GM23338 (cell line): ENCODE results near the gene PPM1L. TPM values are rescaled to one million over a fixed set of nuclear protein-coding genes. Genes with fewer than 3 reads are reported as not detected.

ENCODE experiments used
- ATAC-seq: fragments of 200-7000 bp; cut with Tn5 transposase; 3 replicates; pipeline ENCODE4 v1.9.1; 2020
- DNase-seq: peaks from one replicate; pipeline ENCODE4 v3.0.0-alpha.2; 2015; ENCODE audit warnings: low spot score
- H2AFZ ChIP-seq: fragments of 200-600 bp; sonication (generic); 2 replicates; pipeline ENCODE4 v1.8.0; 2016; ENCODE audit warnings: antibody characterized with exemption, mild to moderate bottlenecking, moderate library complexity
- H3F3A ChIP-seq: fragments of 200-600 bp; sonication (generic); replicated peaks from 2 replicates; pipeline ENCODE4 v1.8.0; 2017; ENCODE audit warnings: antibody characterized with exemption, mixed run types, low read depth
- H3K27ac ChIP-seq: fragments of 200-600 bp; sonication (generic); 2 replicates; pipeline ENCODE4 v1.6.1; 2016; ENCODE audit warnings: low read depth
- H3K27me3 ChIP-seq: fragments of 200-600 bp; sonication (generic); 2 replicates; pipeline ENCODE4 v1.8.0; 2016; ENCODE audit warnings: mild to moderate bottlenecking, mixed run types, moderate library complexity; ENCODE audit not compliant: insufficient read depth
- H3K36me3 ChIP-seq: fragments of 200-600 bp; sonication (generic); 2 replicates; pipeline ENCODE4 v1.8.0; 2016; ENCODE audit warnings: mild to moderate bottlenecking; ENCODE audit not compliant: insufficient read depth
- H3K4me1 ChIP-seq: fragments of 200-600 bp; sonication (generic); 2 replicates; pipeline ENCODE4 v1.8.0; 2016; ENCODE audit warnings: mild to moderate bottlenecking, moderate library complexity; ENCODE audit not compliant: insufficient read depth
- H3K4me2 ChIP-seq: fragments of 200-600 bp; sonication (generic); 2 replicates; pipeline ENCODE4 v1.7.1; 2017; ENCODE audit warnings: mixed run types
- H3K4me3 ChIP-seq: fragments of 200-600 bp; sonication (generic); 2 replicates; pipeline ENCODE4 v1.6.1; 2016; ENCODE audit warnings: mixed run types
- H3K79me2 ChIP-seq: fragments of 200-600 bp; sonication (generic); replicated peaks from 2 replicates; pipeline ENCODE4 v1.8.0; 2017; ENCODE audit warnings: mild to moderate bottlenecking; ENCODE audit not compliant: insufficient read depth
- H3K9me2 ChIP-seq: fragments of 200-600 bp; sonication (generic); 2 replicates; pipeline ENCODE4 v1.8.0; 2017; ENCODE audit not compliant: insufficient read depth
- H4K20me1 ChIP-seq: fragments of 200-600 bp; sonication (generic); replicated peaks from 2 replicates; pipeline ENCODE4 v1.8.0; 2017; ENCODE audit warnings: mild to moderate bottlenecking; ENCODE audit not compliant: insufficient read depth
- H3K27ac Mint-ChIP-seq: 2 replicates; pipeline ENCODE4 v1.8.0; 2020; ENCODE audit warnings: inconsistent platforms, mild to moderate bottlenecking, moderate library complexity, mixed read lengths
- H3K27me3 Mint-ChIP-seq: 3 replicates; pipeline ENCODE4 v1.8.0; 2022; ENCODE audit warnings: low read depth, mild to moderate bottlenecking, moderate library complexity, mixed read lengths, inconsistent platforms; ENCODE audit not compliant: insufficient read depth, poor library complexity
- H3K36me3 Mint-ChIP-seq: 3 replicates; pipeline ENCODE4 v1.8.0; 2021; ENCODE audit warnings: low read depth, mild to moderate bottlenecking, inconsistent platforms, moderate library complexity, mixed read lengths
- H3K4me1 Mint-ChIP-seq: 3 replicates; pipeline ENCODE4 v1.8.0; 2020; ENCODE audit warnings: mild to moderate bottlenecking, inconsistent platforms, mixed read lengths
- H3K4me3 Mint-ChIP-seq: 3 replicates; pipeline ENCODE4 v1.8.0; 2021; ENCODE audit warnings: moderate library complexity, mild to moderate bottlenecking, inconsistent platforms, mixed read lengths
- H3K9me3 Mint-ChIP-seq: 3 replicates; pipeline ENCODE4 v1.8.0; 2020; ENCODE audit warnings: moderate library complexity, mild to moderate bottlenecking, inconsistent platforms, mixed read lengths
- CREB1 ChIP-seq: fragments of 250-450 bp; sonication (Bioruptor Pico); IDR thresholded peaks from 2 replicates; pipeline ENCODE4 v1.5.0; 2020; ENCODE audit warnings: low read depth, mild to moderate bottlenecking, moderate library complexity
- CTCF ChIP-seq, 2 experiments: fragments of 200-600 bp in 1 of 2; sonication (generic) in 1 of 2; conservative IDR thresholded peaks; 2 replicates each; pipeline versions ENCODE4 v1.5.1 to v1.6.1; 2016 to 2017; ENCODE audit warnings: antibody characterized with exemption in 2 of 2, low read depth in 2 of 2, mild to moderate bottlenecking in 2 of 2, moderate library complexity in 1 of 2
- ETS1 ChIP-seq: IDR thresholded peaks from 2 replicates; pipeline ENCODE4 v1.6.1; 2016; ENCODE audit warnings: antibody characterized with exemption
- EZH2phosphoT487 ChIP-seq: fragments of 200-600 bp; sonication (generic); IDR thresholded peaks from one replicate; pipeline ENCODE4 v1.8.1; 2018; ENCODE audit warnings: antibody characterized with exemption; ENCODE audit not compliant: unreplicated experiment
- JUNB ChIP-seq: IDR thresholded peaks from one replicate; pipeline ENCODE4 v1.6.1; 2016; ENCODE audit warnings: antibody characterized with exemption; ENCODE audit not compliant: unreplicated experiment
- NANOG ChIP-seq: IDR thresholded peaks from 2 replicates; pipeline ENCODE4 v1.6.1; 2016; ENCODE audit warnings: antibody characterized with exemption, borderline replicate concordance
- ZNF114 ChIP-seq: fragments of 250-450 bp; sonication (Bioruptor Pico); IDR thresholded peaks from 2 replicates; pipeline ENCODE4 v1.5.0; 2020; ENCODE audit warnings: mild to moderate bottlenecking, moderate library complexity
- polyA plus RNA-seq: library from polyadenylated mRNA; unstranded; fragments of >200 nt; fragmentation: Nextera tagmentation; extraction: Ambion mirVana; gene quantifications from 2 replicates; pipeline ENCODE4 v1.2.1, GENCODE V29; 2016
- total RNA-seq: library from RNA; depleted of rRNA; stranded (reverse); fragments of >200 nt; shearing (Covaris generic); gene quantifications from 2 replicates; pipeline ENCODE4 v1.2.3, GENCODE V29; 2014
- TF ChIP-seq, protein P1 (sequence below): fragments of 250-450 bp; sonication (Bioruptor Pico); IDR thresholded peaks from 2 replicates; pipeline ENCODE4 v1.5.0; 2020; ENCODE audit warnings: mild to moderate bottlenecking, moderate library complexity

Gene PPM1L
- total and polyA plus RNA-seq, 2 experiments from 2014 or later: 3.9 to 26.4 TPM

- TF ChIP-seq, protein P1, sequence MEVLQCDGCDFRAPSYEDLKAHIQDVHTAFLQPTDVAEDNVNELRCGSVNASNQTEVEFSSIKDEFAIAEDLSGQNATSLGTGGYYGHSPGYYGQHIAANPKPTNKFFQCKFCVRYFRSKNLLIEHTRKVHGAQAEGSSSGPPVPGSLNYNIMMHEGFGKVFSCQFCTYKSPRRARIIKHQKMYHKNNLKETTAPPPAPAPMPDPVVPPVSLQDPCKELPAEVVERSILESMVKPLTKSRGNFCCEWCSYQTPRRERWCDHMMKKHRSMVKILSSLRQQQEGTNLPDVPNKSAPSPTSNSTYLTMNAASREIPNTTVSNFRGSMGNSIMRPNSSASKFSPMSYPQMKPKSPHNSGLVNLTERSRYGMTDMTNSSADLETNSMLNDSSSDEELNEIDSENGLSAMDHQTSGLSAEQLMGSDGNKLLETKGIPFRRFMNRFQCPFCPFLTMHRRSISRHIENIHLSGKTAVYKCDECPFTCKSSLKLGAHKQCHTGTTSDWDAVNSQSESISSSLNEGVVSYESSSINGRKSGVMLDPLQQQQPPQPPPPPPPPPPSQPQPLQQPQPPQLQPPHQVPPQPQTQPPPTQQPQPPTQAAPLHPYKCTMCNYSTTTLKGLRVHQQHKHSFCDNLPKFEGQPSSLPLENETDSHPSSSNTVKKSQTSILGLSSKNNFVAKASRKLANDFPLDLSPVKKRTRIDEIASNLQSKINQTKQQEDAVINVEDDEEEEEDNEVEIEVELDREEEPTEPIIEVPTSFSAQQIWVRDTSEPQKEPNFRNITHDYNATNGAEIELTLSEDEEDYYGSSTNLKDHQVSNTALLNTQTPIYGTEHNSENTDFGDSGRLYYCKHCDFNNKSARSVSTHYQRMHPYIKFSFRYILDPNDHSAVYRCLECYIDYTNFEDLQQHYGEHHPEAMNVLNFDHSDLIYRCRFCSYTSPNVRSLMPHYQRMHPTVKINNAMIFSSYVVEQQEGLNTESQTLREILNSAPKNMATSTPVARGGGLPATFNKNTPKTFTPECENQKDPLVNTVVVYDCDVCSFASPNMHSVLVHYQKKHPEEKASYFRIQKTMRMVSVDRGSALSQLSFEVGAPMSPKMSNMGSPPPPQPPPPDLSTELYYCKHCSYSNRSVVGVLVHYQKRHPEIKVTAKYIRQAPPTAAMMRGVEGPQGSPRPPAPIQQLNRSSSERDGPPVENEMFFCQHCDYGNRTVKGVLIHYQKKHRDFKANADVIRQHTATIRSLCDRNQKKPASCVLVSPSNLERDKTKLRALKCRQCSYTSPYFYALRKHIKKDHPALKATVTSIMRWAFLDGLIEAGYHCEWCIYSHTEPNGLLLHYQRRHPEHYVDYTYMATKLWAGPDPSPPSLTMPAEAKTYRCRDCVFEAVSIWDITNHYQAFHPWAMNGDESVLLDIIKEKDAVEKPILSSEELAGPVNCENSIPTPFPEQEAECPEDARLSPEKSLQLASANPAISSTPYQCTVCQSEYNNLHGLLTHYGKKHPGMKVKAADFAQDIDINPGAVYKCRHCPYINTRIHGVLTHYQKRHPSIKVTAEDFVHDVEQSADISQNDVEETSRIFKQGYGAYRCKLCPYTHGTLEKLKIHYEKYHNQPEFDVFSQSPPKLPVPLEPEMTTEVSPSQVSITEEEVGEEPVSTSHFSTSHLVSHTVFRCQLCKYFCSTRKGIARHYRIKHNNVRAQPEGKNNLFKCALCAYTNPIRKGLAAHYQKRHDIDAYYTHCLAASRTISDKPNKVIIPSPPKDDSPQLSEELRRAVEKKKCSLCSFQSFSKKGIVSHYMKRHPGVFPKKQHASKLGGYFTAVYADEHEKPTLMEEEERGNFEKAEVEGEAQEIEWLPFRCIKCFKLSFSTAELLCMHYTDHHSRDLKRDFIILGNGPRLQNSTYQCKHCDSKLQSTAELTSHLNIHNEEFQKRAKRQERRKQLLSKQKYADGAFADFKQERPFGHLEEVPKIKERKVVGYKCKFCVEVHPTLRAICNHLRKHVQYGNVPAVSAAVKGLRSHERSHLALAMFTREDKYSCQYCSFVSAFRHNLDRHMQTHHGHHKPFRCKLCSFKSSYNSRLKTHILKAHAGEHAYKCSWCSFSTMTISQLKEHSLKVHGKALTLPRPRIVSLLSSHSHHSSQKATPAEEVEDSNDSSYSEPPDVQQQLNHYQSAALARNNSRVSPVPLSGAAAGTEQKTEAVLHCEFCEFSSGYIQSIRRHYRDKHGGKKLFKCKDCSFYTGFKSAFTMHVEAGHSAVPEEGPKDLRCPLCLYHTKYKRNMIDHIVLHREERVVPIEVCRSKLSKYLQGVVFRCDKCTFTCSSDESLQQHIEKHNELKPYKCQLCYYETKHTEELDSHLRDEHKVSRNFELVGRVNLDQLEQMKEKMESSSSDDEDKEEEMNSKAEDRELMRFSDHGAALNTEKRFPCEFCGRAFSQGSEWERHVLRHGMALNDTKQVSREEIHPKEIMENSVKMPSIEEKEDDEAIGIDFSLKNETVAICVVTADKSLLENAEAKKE (CRISPR knock-in tag): no peak
- TF ChIP-seq CTCF (conservative IDR thresholded peaks at IDR 0.05; ENCODE audit: low read depth in 2 of 2): no peak
- TF ChIP-seq JUNB: no peak
- TF ChIP-seq EZH2phosphoT487: no peak
- TF ChIP-seq ZNF114 (CRISPR knock-in tag): no peak
- TF ChIP-seq NANOG: no peak
These were observed 9.1 kb upstream of the PPM1L start (continued) for GRCh38 chr3:160746976-160747375.

- Histone ChIP-seq H3K4me2 (no peak overlapping the region), H3F3A (no peaks in the 10 kb centered on the region), H3K79me2 (no peaks in the 10 kb centered on the region), H3K27me3 (no peaks in the 10 kb centered on the region), H4K20me1 (no peaks in the 10 kb centered on the region), H3K36me3 (no peaks in the 10 kb centered on the region), H3K4me1 (peaks cover 6% of the 10 kb centered on the region; the same call in 1 of the 2 replicates), H2AFZ (no peak overlapping the region), H3K9me2 (no peaks in the 10 kb centered on the region), H3K4me3 (no peak overlapping the region), H3K27ac (no peak overlapping the region)
- Mint-ChIP-seq H3K9me3 (no peaks in the 10 kb centered on the region), H3K27ac (no peak overlapping the region), H3K4me1 (peaks cover 4% of the 10 kb centered on the region; the same call in 2 of the 3 replicates), H3K4me3 (no peak overlapping the region), H3K27me3 (no peaks in the 10 kb centered on the region), H3K36me3 (no peaks in the 10 kb centered on the region)
- ATAC-seq (no peak), DNase-seq (no peak)
- TF ChIP-seq CREB1 (CRISPR knock-in tag): no peak
- TF ChIP-seq ETS1: no peak
- TF ChIP-seq ZNF114 (CRISPR knock-in tag): no peak
These were observed 8.6 kb upstream of the PPM1L start for GRCh38 chr3:160747422-160747821.
